Breast epithelium (tissue), 4 donors: ENCODE data around the gene NPIPB2. TPM values are rescaled to one million over a fixed set of nuclear protein-coding genes. Genes with fewer than 3 reads are reported as not detected.

Experiments
- DNase-seq, 2 donors: peaks; one replicate each; pipeline ENCODE4 v3.0.0-alpha.2; 2019; ENCODE audit warnings: low spot score in 2 of 2
- H3K27ac ChIP-seq, 2 donors: fragments of 200-600 bp; sonication (generic) in 1 of 2; one replicate each; pipeline ENCODE4 v1.5.1; 2016 to 2019; ENCODE audit warnings: mild to moderate bottlenecking in 1 of 2
- H3K27me3 ChIP-seq, 2 donors: fragments of 200-600 bp; sonication (generic) in 1 of 2; one replicate each; pipeline versions ENCODE4 v1.5.1 to v1.6.0; 2017 to 2019; ENCODE audit warnings: control low read depth in 1 of 2, mild to moderate bottlenecking in 1 of 2
- H3K36me3 ChIP-seq: fragments of 200-600 bp; one replicate; pipeline ENCODE4 v1.5.1; 2019
- H3K4me1 ChIP-seq, 2 donors: fragments of 200-600 bp; sonication (generic); one replicate each; pipeline ENCODE4 v1.5.1; 2016 to 2019; ENCODE audit warnings: control low read depth in 1 of 2
- H3K4me3 ChIP-seq, 3 donors: fragments of 200-600 bp; sonication (generic); 1 replicate in 2 of 3; 2 replicates in 1 of 3; pipeline ENCODE4 v1.5.1; 2016 to 2019; ENCODE audit warnings: mild to moderate bottlenecking in 3 of 3, moderate library complexity in 2 of 3
- H3K9me3 ChIP-seq, 2 donors: fragments of 200-600 bp; sonication (generic) in 1 of 2; one replicate each; pipeline ENCODE4 v1.5.1; 2016 to 2019; ENCODE audit warnings: control low read depth in 1 of 2
- CTCF ChIP-seq, 3 donors: fragments of 450-650 bp; IDR thresholded peaks; one replicate each; pipeline ENCODE4 v1.5.1; 2016 to 2017; ENCODE audit warnings: antibody characterized with exemption in 3 of 3, mild to moderate bottlenecking in 3 of 3, moderate library complexity in 3 of 3
- POLR2A ChIP-seq: fragments of 450-650 bp; IDR thresholded peaks from one replicate; pipeline ENCODE4 v1.6.1; 2016; ENCODE audit warnings: antibody characterized with exemption, mild to moderate bottlenecking, moderate library complexity
- POLR2AphosphoS5 ChIP-seq, 3 donors: sonication (generic); formaldehyde crosslinking; IDR thresholded peaks; one replicate each; pipeline ENCODE4 v1.6.1; 2017; ENCODE audit warnings: antibody characterized with exemption in 3 of 3
- intact Hi-C: fragments of 100-400 bp; cut with DNase I; formaldehyde crosslinking; loops from one replicate; pipeline ENCODE4 v1.15.1; 2023; ENCODE audit warnings: low total_unique reads
- total RNA-seq, 3 donors: library from RNA; depleted of rRNA; stranded (reverse); fragments of >200 nt; gene quantifications; one replicate each; pipeline ENCODE4 v1.1.0, GENCODE V29; 2016

The NPIPB2 gene
- total RNA-seq, 3 donors from 2014 or later = 14.8 to 23.9 (median 20.3) TPM

GRCh38 chr16:11915644-11916523 lies 26.0 kb downstream of the NPIPB2 start, which contains the start of gene GSPT1:
GSPT1 (minus strand) TSS chr16:11915956; CDS start chr16:11915720, 236 bp downstream.
- Histone ChIP-seq H3K27ac (peak within 1 kb of the TSS; percentile 91 to 96), H3K9me3 (no peaks in the 10 kb centered on the region), H3K27me3 (no peaks in the 10 kb centered on the region), H3K4me1 (peaks cover 4 to 13% of the 10 kb centered on the region in 2 donors), H3K4me3 (peak within 1 kb of the TSS; percentile 82 to 98 (median 95)), H3K36me3 (no peaks in the 10 kb centered on the region)
- peak; percentile 92 to 94 (median 93) for TF ChIP-seq POLR2AphosphoS5 (IDR thresholded peaks at IDR 0.05)
- peak; percentile 42 to 81 (median 60) for TF ChIP-seq CTCF (IDR thresholded peaks at IDR 0.05)
- TF ChIP-seq POLR2A = peak; percentile 53
- intact Hi-C loops = no loop called here
- DNase-seq = peak; percentile 98 to 99

- Histone ChIP-seq H3K4me1 (peaks cover 4 to 13% of the 10 kb centered on the region in 2 donors), H3K36me3 (no peaks in the 10 kb centered on the region), H3K27ac (peak overlapping the region; percentile 91 to 96), H3K9me3 (no peaks in the 10 kb centered on the region), H3K4me3 (peak overlapping the region; percentile 82 to 98 (median 95)), H3K27me3 (no peaks in the 10 kb centered on the region)
- DNase-seq = no peak
- TF ChIP-seq CTCF (IDR thresholded peaks at IDR 0.05) = no peak
- intact Hi-C loops = no loop called here
Measured at GRCh38 chr16:11915114-11915643, 26.7 kb downstream of the NPIPB2 start.

- Histone ChIP-seq H3K4me1 (peaks cover 4 to 13% of the 10 kb centered on the region in 2 donors), H3K9me3 (no peaks in the 10 kb centered on the region), H3K4me3 (peak overlapping the region; percentile 82 to 98 (median 95)), H3K27me3 (no peaks in the 10 kb centered on the region), H3K27ac (peak overlapping the region; percentile 91 to 96), H3K36me3 (no peaks in the 10 kb centered on the region)
- no peak for TF ChIP-seq POLR2AphosphoS5 (IDR thresholded peaks at IDR 0.05)
- TF ChIP-seq POLR2A = no peak
- TF ChIP-seq CTCF (IDR thresholded peaks at IDR 0.05) = no peak
- intact Hi-C loops = no loop called here
- DNase-seq = no peak
Measured at GRCh38 chr16:11914210-11915113, 27.4 kb downstream of the NPIPB2 start.

GRCh38 chr16:11913425-11914079 lies 28.3 kb downstream of the NPIPB2 start:
- TF ChIP-seq POLR2AphosphoS5 (IDR thresholded peaks at IDR 0.05) = no peak
- TF ChIP-seq CTCF (IDR thresholded peaks at IDR 0.05) = no peak
- TF ChIP-seq POLR2A = no peak
- no peaks in the 10 kb centered on the region for H3K36me3 ChIP-seq
- no peak for DNase-seq
- peaks cover 4 to 13% of the 10 kb centered on the region in 2 donors for H3K4me1 ChIP-seq
- H3K4me3 ChIP-seq = peak overlapping the region; percentile 82 to 98 (median 95)
- no peaks in the 10 kb centered on the region for H3K9me3 ChIP-seq
- intact Hi-C loops = no loop called here
- H3K27ac ChIP-seq = peak overlapping the region; percentile 46 to 91
- H3K27me3 ChIP-seq = no peaks in the 10 kb centered on the region
